Thyroid gland (tissue), 4 donors: ENCODE data around the gene BATF2.
A peak's percentile ranks its signal among the peaks of the same experiment; 100 is the strongest.

ENCODE experiments used
- POLR2A ChIP-seq, 2 donors: fragments of 450-650 bp; IDR thresholded peaks; one replicate each; pipeline ENCODE4 v1.6.1; 2017; ENCODE audit warnings: antibody characterized with exemption in 2 of 2, mild to moderate bottlenecking in 2 of 2, moderate library complexity in 1 of 2
- TF ChIP-seq, protein P1 (sequence below), 6 experiments: fragments of 200-600 bp in 3 of 6; fragments of 450-650 bp in 3 of 6; sonication (generic) in 3 of 6; IDR thresholded peaks; one replicate each; pipeline ENCODE4 v1.5.1; 2016 to 2019; ENCODE audit warnings: antibody characterized with exemption in 6 of 6, mild to moderate bottlenecking in 2 of 6, inconsistent platforms in 1 of 6, moderate library complexity in 1 of 6

DNA sequence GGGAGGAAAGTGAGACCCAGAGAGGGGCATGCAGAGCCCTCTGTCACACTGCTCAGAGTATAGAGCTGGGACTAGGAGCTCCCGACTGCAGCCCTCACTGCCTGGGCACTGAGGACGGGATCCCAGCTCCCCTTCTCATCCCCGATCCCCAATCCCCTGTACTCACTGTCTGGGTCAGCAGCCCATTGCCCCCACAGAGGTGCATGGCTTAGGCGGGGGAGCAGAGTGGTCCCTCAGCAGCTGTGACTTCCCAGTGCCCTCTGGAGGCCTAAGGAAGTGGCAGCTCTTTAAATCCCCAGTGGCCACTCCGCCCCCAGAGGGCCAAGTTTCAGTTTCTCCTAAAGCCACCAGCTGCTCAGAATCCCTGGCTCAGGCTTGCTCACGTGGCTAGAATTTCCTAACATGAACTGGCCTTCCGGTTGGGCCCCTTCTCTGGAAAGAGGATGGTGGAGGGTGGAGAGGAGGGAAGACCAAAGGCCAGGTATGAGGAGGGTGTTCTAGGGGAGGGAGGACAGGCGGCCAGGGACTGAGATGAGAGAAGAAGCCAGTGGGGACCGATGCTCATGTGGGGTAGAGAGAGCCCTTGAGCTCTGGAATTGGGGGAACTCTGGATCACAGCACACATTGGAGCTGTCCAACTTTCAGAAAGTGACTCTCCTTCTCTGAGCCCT lies at the start of gene BATF2:
- peak in 1 of 2 donors; percentile 55 for TF ChIP-seq POLR2A (IDR thresholded peaks at IDR 0.05)
- TF ChIP-seq, protein P1, sequence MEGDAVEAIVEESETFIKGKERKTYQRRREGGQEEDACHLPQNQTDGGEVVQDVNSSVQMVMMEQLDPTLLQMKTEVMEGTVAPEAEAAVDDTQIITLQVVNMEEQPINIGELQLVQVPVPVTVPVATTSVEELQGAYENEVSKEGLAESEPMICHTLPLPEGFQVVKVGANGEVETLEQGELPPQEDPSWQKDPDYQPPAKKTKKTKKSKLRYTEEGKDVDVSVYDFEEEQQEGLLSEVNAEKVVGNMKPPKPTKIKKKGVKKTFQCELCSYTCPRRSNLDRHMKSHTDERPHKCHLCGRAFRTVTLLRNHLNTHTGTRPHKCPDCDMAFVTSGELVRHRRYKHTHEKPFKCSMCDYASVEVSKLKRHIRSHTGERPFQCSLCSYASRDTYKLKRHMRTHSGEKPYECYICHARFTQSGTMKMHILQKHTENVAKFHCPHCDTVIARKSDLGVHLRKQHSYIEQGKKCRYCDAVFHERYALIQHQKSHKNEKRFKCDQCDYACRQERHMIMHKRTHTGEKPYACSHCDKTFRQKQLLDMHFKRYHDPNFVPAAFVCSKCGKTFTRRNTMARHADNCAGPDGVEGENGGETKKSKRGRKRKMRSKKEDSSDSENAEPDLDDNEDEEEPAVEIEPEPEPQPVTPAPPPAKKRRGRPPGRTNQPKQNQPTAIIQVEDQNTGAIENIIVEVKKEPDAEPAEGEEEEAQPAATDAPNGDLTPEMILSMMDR (IDR thresholded peaks at IDR 0.05), result peak in 4 of 6 experiments; percentile 48 to 58 (median 56)
